Peyer's patch (tissue), 4 donors: ENCODE data around the gene CTU2. TPM values are rescaled to one million over a fixed set of nuclear protein-coding genes. Genes with fewer than 3 reads are reported as not detected.

Experiments
- DNase-seq, 3 donors: peaks; one replicate each; pipeline ENCODE4 v3.0.0-alpha.2; 2017 to 2019
- H3K27ac ChIP-seq, 4 donors: fragments of 200-600 bp; sonication (generic); one replicate each; pipeline ENCODE4 v1.5.1; 2016 to 2019
- H3K27me3 ChIP-seq, 2 donors: fragments of 200-600 bp; sonication (generic); one replicate each; pipeline ENCODE4 v1.5.1; 2019
- H3K36me3 ChIP-seq, 3 donors: fragments of 200-600 bp; sonication (generic); one replicate each; pipeline ENCODE4 v1.5.1; 2016 to 2019
- H3K4me1 ChIP-seq, 4 donors: fragments of 200-600 bp; sonication (generic); one replicate each; pipeline ENCODE4 v1.5.1; 2016 to 2019
- H3K4me3 ChIP-seq, 4 donors: fragments of 200-600 bp; sonication (generic); 1 replicate in 3 of 4; 2 replicates in 1 of 4; pipeline ENCODE4 v1.5.1; 2016 to 2019; ENCODE audit warnings: mild to moderate bottlenecking in 1 of 4
- H3K9me3 ChIP-seq, 4 donors: fragments of 200-600 bp; sonication (generic); one replicate each; pipeline ENCODE4 v1.5.1; 2016 to 2019; ENCODE audit warnings: mild to moderate bottlenecking in 1 of 4
- POLR2A ChIP-seq, 2 donors: fragments of 450-650 bp; IDR thresholded peaks; one replicate each; pipeline ENCODE4 v1.5.1; 2017; ENCODE audit warnings: antibody characterized with exemption in 2 of 2, mild to moderate bottlenecking in 2 of 2, moderate library complexity in 2 of 2
- total RNA-seq, 4 donors: library from RNA; depleted of rRNA; stranded (reverse); fragments of >200 nt; gene quantifications; one replicate each; pipeline ENCODE4 v1.1.0, GENCODE V29; 2016
- TF ChIP-seq, protein P1 (sequence below), 6 experiments: fragments of 450-650 bp in 4 of 6; fragments of 200-600 bp in 2 of 6; sonication (generic) in 1 of 6; IDR thresholded peaks; one replicate each; pipeline ENCODE4 v1.5.1; 2017 to 2019; ENCODE audit warnings: antibody characterized with exemption in 6 of 6, mild to moderate bottlenecking in 3 of 6, moderate library complexity in 1 of 6

Gene CTU2
- total RNA-seq, 4 donors from 2014 or later = 3.9 to 25.1 (median 9.3) TPM

DNA sequence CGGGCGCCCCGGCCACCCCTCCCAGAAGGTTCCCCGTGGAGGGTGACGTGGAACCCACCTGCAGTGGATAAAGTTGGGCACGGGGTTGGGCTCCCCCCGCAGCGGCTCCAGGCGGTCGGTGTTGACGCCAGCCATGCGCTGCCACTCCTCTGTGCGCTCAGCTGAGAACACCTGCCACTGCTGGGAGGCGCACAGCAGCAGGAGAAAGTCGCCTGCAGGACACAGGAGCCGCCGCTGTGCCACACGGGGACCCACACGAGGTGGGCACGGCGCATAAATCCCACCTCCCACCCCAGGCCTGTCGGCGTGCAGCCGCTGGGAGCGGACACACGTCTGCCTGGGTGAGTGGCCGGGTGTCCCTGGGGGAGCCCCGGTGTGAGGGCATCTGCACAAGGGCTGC lies 20.7 kb downstream of the CTU2 start:
- DNase-seq = no peak
- peaks cover 0 to 75% (median 0%) of the 10 kb centered on the region in 3 donors for H3K36me3 ChIP-seq
- no peak for TF ChIP-seq POLR2A (IDR thresholded peaks at IDR 0.05)
- TF ChIP-seq, protein P1, sequence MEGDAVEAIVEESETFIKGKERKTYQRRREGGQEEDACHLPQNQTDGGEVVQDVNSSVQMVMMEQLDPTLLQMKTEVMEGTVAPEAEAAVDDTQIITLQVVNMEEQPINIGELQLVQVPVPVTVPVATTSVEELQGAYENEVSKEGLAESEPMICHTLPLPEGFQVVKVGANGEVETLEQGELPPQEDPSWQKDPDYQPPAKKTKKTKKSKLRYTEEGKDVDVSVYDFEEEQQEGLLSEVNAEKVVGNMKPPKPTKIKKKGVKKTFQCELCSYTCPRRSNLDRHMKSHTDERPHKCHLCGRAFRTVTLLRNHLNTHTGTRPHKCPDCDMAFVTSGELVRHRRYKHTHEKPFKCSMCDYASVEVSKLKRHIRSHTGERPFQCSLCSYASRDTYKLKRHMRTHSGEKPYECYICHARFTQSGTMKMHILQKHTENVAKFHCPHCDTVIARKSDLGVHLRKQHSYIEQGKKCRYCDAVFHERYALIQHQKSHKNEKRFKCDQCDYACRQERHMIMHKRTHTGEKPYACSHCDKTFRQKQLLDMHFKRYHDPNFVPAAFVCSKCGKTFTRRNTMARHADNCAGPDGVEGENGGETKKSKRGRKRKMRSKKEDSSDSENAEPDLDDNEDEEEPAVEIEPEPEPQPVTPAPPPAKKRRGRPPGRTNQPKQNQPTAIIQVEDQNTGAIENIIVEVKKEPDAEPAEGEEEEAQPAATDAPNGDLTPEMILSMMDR (IDR thresholded peaks at IDR 0.05) = no peak

DNA sequence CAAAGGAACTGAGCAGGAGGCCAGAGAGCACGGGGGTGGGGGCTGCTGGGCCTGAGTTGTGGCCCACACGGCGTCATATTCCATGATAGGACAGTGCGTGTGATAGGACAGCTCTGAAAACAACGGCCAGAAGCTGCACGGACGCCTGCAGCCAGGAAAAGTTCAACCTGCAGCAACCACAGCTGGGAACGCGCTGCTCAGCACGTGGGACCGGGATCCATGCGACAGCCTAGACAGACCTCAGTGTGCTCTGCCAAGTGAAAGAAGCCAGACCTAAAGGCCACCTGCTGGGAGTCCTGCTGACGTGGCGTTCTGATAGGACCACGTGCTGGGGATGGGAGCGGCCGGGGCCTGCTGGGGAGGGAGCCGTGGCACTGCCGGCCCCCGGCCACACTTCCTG lies 21.6 kb downstream of the CTU2 start:
- TF ChIP-seq, protein P1 (IDR thresholded peaks at IDR 0.05) = no peak
- TF ChIP-seq POLR2A (IDR thresholded peaks at IDR 0.05) = no peak
- no peaks in the 10 kb centered on the region for H3K27me3 ChIP-seq
- H3K36me3 ChIP-seq = peaks cover 0 to 75% (median 0%) of the 10 kb centered on the region in 3 donors
- H3K4me3 ChIP-seq = no peak overlapping the region
- H3K27ac ChIP-seq = no peak overlapping the region
- H3K9me3 ChIP-seq = no peaks in the 10 kb centered on the region
- H3K4me1 ChIP-seq = no peaks in the 10 kb centered on the region
- no peak for DNase-seq

More for the DNA sequence above, 20.7 kb downstream of the CTU2 start:
- no peak overlapping the region for H3K27ac ChIP-seq
- no peaks in the 10 kb centered on the region for H3K4me1 ChIP-seq
- no peak overlapping the region for H3K4me3 ChIP-seq
- no peaks in the 10 kb centered on the region for H3K9me3 ChIP-seq
- no peaks in the 10 kb centered on the region for H3K27me3 ChIP-seq

DNA sequence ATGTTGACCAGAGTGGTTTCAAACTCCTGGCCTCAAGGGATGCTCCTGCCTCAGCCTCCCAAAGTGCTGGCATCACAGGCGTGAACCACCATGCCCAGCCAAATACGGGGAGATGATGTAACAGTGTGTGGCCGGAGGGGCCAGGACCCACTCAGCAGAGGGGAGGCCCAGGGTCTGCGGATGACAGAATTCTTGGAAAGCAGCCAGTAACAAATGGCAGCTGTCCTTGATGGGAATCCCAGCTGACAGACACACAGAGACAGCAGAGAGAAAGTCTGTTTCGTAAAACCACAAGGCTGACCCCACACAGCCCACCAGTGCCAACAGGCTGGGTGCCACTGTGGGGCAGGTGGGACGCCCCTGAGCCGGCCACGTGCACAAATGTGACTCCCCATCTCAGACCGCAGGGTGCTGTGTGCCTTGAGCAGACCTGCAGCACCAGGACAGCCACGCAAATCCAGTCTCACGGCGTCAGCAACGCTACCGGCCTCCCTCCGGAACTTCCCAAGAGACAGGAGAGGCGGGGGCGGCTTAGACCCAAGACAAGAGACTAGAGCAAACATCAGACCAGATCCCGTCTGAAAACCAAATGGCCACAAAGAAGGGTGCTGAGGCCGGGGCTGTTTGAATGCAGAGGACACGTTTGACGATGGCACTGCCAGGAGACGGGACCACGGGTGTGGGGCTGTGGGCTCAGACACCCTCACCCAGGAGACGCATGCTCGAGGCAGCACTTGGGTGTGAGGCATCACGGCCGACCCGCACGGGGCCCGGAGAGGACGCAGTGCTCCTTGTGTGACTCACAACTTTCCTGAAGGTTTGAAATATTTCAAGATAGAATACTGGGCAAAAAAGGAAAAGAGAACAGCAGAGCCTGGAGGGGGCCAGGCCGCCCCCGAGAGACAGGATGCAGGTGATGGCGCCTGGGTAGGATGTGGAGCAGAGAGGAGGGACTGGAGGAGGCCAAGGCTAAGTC lies 24.6 kb downstream of the CTU2 start:
- no peaks in the 10 kb centered on the region for H3K9me3 ChIP-seq
- H3K4me1 ChIP-seq = no peaks in the 10 kb centered on the region
- peaks cover 0 to 75% (median 0%) of the 10 kb centered on the region in 3 donors for H3K36me3 ChIP-seq
- no peak overlapping the region for H3K27ac ChIP-seq
- no peaks in the 10 kb centered on the region for H3K27me3 ChIP-seq
- no peak for TF ChIP-seq POLR2A (IDR thresholded peaks at IDR 0.05)
- TF ChIP-seq, protein P1 (IDR thresholded peaks at IDR 0.05) = no peak
- no peak overlapping the region for H3K4me3 ChIP-seq
- no peak for DNase-seq

DNA sequence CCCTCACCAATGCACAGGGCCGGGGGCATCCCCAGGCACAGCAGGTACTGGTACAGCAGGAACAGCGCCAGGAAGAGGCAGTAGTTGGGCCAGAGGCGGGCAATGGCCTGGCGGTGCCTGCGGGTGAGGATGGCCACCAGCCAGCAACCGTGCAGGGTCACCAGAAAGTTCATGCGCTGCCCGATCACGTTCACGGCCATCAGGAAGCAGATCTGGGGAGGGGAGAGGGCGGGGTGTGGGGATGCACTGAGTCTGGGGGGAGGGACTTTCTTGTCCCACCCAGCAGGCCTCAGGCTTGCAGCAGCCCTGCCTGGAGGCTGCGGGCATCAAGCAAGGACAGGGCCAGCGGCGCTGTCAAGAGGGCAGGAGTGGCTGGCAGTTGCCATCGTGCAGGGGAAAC lies 25.4 kb downstream of the CTU2 start:
- H3K27ac ChIP-seq = no peak overlapping the region
- peaks cover 0 to 73% (median 0%) of the 10 kb centered on the region in 3 donors for H3K36me3 ChIP-seq
- no peaks in the 10 kb centered on the region for H3K9me3 ChIP-seq
- H3K4me3 ChIP-seq = no peak overlapping the region
- H3K27me3 ChIP-seq = no peaks in the 10 kb centered on the region
- H3K4me1 ChIP-seq = no peaks in the 10 kb centered on the region
- TF ChIP-seq, protein P1 (IDR thresholded peaks at IDR 0.05) = no peak
- no peak for DNase-seq

DNA sequence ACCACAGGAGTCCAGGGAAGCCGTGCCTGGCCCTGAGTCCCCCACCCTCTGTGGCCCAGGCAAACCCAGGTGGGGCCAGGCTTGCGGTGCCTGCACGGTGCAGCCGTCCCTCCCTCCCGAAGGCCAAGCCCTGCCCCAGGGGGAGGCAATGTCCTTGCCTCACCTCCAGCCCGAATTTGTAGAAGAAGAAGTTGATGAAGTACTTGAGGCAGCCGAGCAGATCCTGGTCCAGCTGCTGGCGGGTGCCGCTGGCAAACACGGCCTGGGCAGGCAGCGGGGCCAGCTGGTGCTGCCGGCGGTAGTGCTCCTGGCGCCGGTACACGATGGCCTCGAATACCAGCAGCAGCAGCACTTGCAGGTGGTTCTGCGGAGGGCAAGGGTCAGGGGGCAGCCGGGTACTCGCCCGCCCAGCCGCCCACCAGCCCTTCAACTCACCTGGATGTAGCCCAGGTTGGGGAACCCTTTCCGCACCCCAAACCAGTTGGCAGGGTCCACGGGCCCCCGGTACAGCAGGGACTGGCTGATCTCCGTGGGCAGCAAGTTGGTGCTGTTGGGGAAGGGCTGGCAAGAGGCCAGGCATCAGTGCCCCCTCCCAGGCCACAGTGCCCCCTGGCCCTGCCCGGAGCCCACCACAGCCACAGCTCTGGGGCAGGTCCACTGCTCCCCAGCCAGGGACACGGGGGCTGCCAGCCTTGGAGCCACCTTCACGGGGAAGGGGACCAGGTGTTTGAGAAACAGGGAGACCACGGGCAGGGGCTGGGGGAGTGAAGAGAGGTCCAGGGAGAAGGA lies 26.1 kb downstream of the CTU2 start:
- no peak for TF ChIP-seq POLR2A (IDR thresholded peaks at IDR 0.05)
- TF ChIP-seq, protein P1 (IDR thresholded peaks at IDR 0.05) = no peak
- peaks cover 0 to 70% (median 0%) of the 10 kb centered on the region in 3 donors for H3K36me3 ChIP-seq
- H3K27me3 ChIP-seq = no peaks in the 10 kb centered on the region
- H3K27ac ChIP-seq = no peak overlapping the region
- no peak overlapping the region for H3K4me3 ChIP-seq
- peaks cover 0 to 5% (median 0%) of the 10 kb centered on the region in 4 donors for H3K4me1 ChIP-seq
- no peaks in the 10 kb centered on the region for H3K9me3 ChIP-seq
- no peak for DNase-seq
